HepG2 (cell line): ENCODE results near the gene TNNT3. TPM values are rescaled to one million over a fixed set of nuclear protein-coding genes. Genes with fewer than 3 reads are reported as not detected.

Source experiments
- ATAC-seq: fragments of 200-7000 bp; cut with Tn5 transposase; 3 replicates; pipeline ENCODE4 v1.9.1; 2020; ENCODE audit warnings: mild to moderate bottlenecking, moderate library complexity
- Bru-seq: library from RNA; stranded (reverse); fragments of 400-500 nt; gene quantifications from one replicate; lab custom pipeline; 2021; lab: Mats Ljungman, UMichigan
- BruChase-seq, 2 experiments: library from RNA; stranded (reverse); fragments of 400-500 nt; gene quantifications; one replicate each; lab custom pipeline; 2021; lab: Mats Ljungman, UMichigan
- BruUV-seq: library from RNA; stranded (reverse); fragments of 400-500 nt; replicated peaks from 2 replicates; lab custom pipeline; 2021; lab: Mats Ljungman, UMichigan
- CTCF ChIA-PET: fragments of 300-600 bp; formaldehyde crosslinking; extraction: SDS; loops from one replicate; lab custom pipeline; 2021; ENCODE audit warnings: low total read pairs, inconsistent platforms, low intra/inter-chr PET ratio; lab: Yijun Ruan, JAX
- POLR2A ChIA-PET: fragments of 350-600 bp; sonication (Branson Sonifier 250); formaldehyde crosslinking; loops from one replicate; lab custom pipeline; 2020; ENCODE audit warnings: antibody characterized with exemption, inconsistent platforms; lab: Yijun Ruan, JAX
- DNase-seq: peaks from one replicate; pipeline ENCODE4 v3.0.0-alpha.2; 2015; ENCODE audit warnings: low spot score
- FAIRE-seq: peaks from 3 replicates; lab custom pipeline; 2011; peaks lifted over from hg19 to GRCh38; lab: Jason Lieb, UNC
- H2AFZ ChIP-seq: one replicate; pipeline ENCODE4 v1.6.1; 2011; ENCODE audit warnings: low read length, inconsistent platforms
- H3K27ac ChIP-seq: fragments of 300-600 bp; 3 replicates; pipeline ENCODE4 v1.8.0; 2011; ENCODE audit warnings: mixed run types, mild to moderate bottlenecking, mixed read lengths, low read length, inconsistent platforms; ENCODE audit not compliant: insufficient read depth; ENCODE audit errors: extremely low read length
- H3K27me3 ChIP-seq, 2 experiments: fragments of 200-600 bp in 1 of 2; 2 replicates in 1 of 2; 3 replicates in 1 of 2; pipeline versions ENCODE4 v1.6.0 to v1.8.0; 2011; ENCODE audit warnings: low read length in 2 of 2, mild to moderate bottlenecking in 2 of 2, moderate library complexity in 2 of 2, inconsistent platforms in 1 of 2; ENCODE audit not compliant: insufficient read depth in 2 of 2, control insufficient read depth in 1 of 2
- H3K36me3 ChIP-seq, 2 experiments: fragments of 200-600 bp in 1 of 2; replicated peaks in 1 of 2; 2 replicates in 1 of 2; 3 replicates in 1 of 2; pipeline versions ENCODE4 v1.5.1 to v1.8.0; 2011; ENCODE audit warnings: low read length in 2 of 2, inconsistent platforms in 1 of 2; ENCODE audit not compliant: insufficient read depth in 2 of 2, control insufficient read depth in 1 of 2
- H3K4me1 ChIP-seq: 2 replicates; pipeline ENCODE4 v1.5.1; 2012; ENCODE audit warnings: low read length, inconsistent platforms; ENCODE audit not compliant: insufficient read depth
- H3K4me2 ChIP-seq: 2 replicates; pipeline ENCODE4 v1.6.0; 2011; ENCODE audit warnings: low read depth, low read length, inconsistent platforms
- H3K4me3 ChIP-seq, 3 experiments: fragments of 200-600 bp in 1 of 3; sonication (generic), shearing (Covaris generic) in 1 of 3; replicated peaks in 1 of 3; 2 replicates each; pipeline ENCODE4 v1.5.1; 2011 to 2016; ENCODE audit warnings: low read length in 3 of 3, inconsistent platforms in 2 of 3, low read depth in 2 of 3, mild to moderate bottlenecking in 2 of 3, control low read depth in 1 of 3, mixed read lengths in 1 of 3; ENCODE audit not compliant: insufficient read depth in 1 of 3
- H3K79me2 ChIP-seq: one replicate; pipeline ENCODE4 v1.6.1; 2011; ENCODE audit warnings: low read length, inconsistent platforms; ENCODE audit not compliant: insufficient read depth
- H3K9ac ChIP-seq: 2 replicates; pipeline ENCODE4 v1.6.0; 2011; ENCODE audit warnings: mild to moderate bottlenecking, low read depth, low read length, inconsistent platforms; ENCODE audit not compliant: insufficient read depth
- H3K9me3 ChIP-seq: 2 replicates; pipeline ENCODE4 v1.5.1; 2012; ENCODE audit warnings: mild to moderate bottlenecking, low read length
- H4K20me1 ChIP-seq: 2 replicates; pipeline ENCODE4 v1.6.0; 2011; ENCODE audit warnings: inconsistent platforms, mild to moderate bottlenecking, low read length, moderate library complexity; ENCODE audit not compliant: insufficient read depth
- CC2D1A ChIP-seq: sonication (generic); formaldehyde crosslinking; IDR thresholded peaks from 2 replicates; pipeline ENCODE4 v1.8.1; 2023; ENCODE audit warnings: mild to moderate bottlenecking, missing genetic modification reagents
- KDM4B ChIP-seq: sonication (generic); formaldehyde crosslinking; IDR thresholded peaks from 2 replicates; pipeline ENCODE4 v1.4.0; 2020; ENCODE audit warnings: missing genetic modification reagents
- KMT2A ChIP-seq: sonication (generic); formaldehyde crosslinking; IDR thresholded peaks from 2 replicates; pipeline ENCODE4 v1.4.0; 2020; ENCODE audit warnings: missing genetic modification reagents
- MAF1 ChIP-seq: sonication (generic); formaldehyde crosslinking; IDR thresholded peaks from 2 replicates; pipeline ENCODE4 v1.5.0; 2020; ENCODE audit warnings: missing genetic modification reagents, borderline replicate concordance
- REPIN1 ChIP-seq: sonication (generic); formaldehyde crosslinking; IDR thresholded peaks from 2 replicates; pipeline ENCODE4 v1.8.0; 2022; ENCODE audit warnings: missing genetic modification reagents, low read depth, mild to moderate bottlenecking, borderline replicate concordance
- ZBTB40 ChIP-seq, 2 experiments: fragments of 450-650 bp in 1 of 2; sonication (generic) in 1 of 2; formaldehyde crosslinking in 1 of 2; IDR thresholded peaks; 2 replicates each; pipeline versions ENCODE4 v1.6.1 to v1.8.0; 2016 to 2022; ENCODE audit warnings: antibody characterized with exemption in 1 of 2, mild to moderate bottlenecking in 1 of 2, missing genetic modification reagents in 1 of 2
- ZNF230 ChIP-seq: sonication (generic); formaldehyde crosslinking; IDR thresholded peaks from 2 replicates; pipeline ENCODE4 v1.4.0; 2020; ENCODE audit warnings: mild to moderate bottlenecking, missing genetic modification reagents
- ZNF33B ChIP-seq: sonication (generic); formaldehyde crosslinking; IDR thresholded peaks from 2 replicates; pipeline ENCODE4 v1.5.1; 2020; ENCODE audit warnings: mild to moderate bottlenecking, missing genetic modification reagents
- whole genome bisulfite sequencing: methylation state at CpG from one replicate; pipeline ENCODE4 v1.1.6; 2017; ENCODE audit warnings: low lambda C conversion rate; 5-methylcytosine and 5-hydroxymethylcytosine counted together
- in situ Hi-C: cut with HindIII; loops from 2 replicates; pipeline ENCODE4 v1.10.0; 2017; ENCODE audit warnings: low pct_unique_long_range_greater_than_20kb; ENCODE audit not compliant: extremely low pct_ligation_motif_present
- intact Hi-C: fragments of 100-400 bp; cut with micrococcal nuclease; formaldehyde crosslinking; loops from one replicate; pipeline ENCODE4 v1.10.0; 2022; ENCODE audit not compliant: unreplicated experiment
- long read RNA-seq, 2 experiments: library from RNA in 1 of 2; library from polyadenylated mRNA in 1 of 2; stranded (forward) in 1 of 2; unstranded in 1 of 2; transcript quantifications; one replicate each; pipeline ENCODE4 v2.0.0, GENCODE V29; 2019 to 2022
- polyA minus RNA-seq, 3 experiments: library from RNA; depleted of rRNA, polyadenylated mRNA; stranded (reverse); fragments of >200 nt; gene quantifications; 2 replicates each; pipeline ENCODE4 v1.2.3, GENCODE V29; 2011; ENCODE audit warnings: low replicate concordance in 1 of 3
- polyA plus RNA-seq, 8 experiments: library from polyadenylated mRNA; depleted of rRNA in 3 of 8; stranded (reverse) in 7 of 8; unstranded in 1 of 8; fragments of >200 nt; fragmentation: Illumina TruSeq in 4 of 8; extraction: Trizol in 4 of 8; gene quantifications; 2 replicates each; pipeline versions ENCODE4 v1.2.1 to v1.2.3, GENCODE V29; 2011 to 2016; ENCODE audit warnings: low read depth in 4 of 8, missing spikeins in 1 of 8, mixed read lengths in 1 of 8; ENCODE audit not compliant: insufficient read depth in 1 of 8
- total RNA-seq, 5 experiments: library from RNA; depleted of rRNA; stranded (reverse); fragments of >200 nt; fragmentation: Illumina TruSeq; extraction: Trizol; gene quantifications; 2 replicates each; pipeline ENCODE4 v1.2.3, GENCODE V29; 2016; ENCODE audit warnings: low read depth in 1 of 5

The TNNT3 gene
- not detected in 2 replicates for total RNA-seq (2016; rRNA removed; fragmentation: Illumina TruSeq; extraction: Trizol)
- not detected in 2 replicates for total RNA-seq (2016; cell fraction: cytosol; rRNA removed; fragmentation: Illumina TruSeq; extraction: Trizol; ENCODE audit: low read depth)
- total RNA-seq (2016; cell fraction: insoluble cytoplasmic fraction; rRNA removed; fragmentation: Illumina TruSeq; extraction: Trizol) = not detected in 2 replicates
- not detected in 2 replicates for total RNA-seq (2016; cell fraction: membrane; rRNA removed; fragmentation: Illumina TruSeq; extraction: Trizol)
- not detected in 2 replicates for total RNA-seq (2016; cell fraction: nucleus; rRNA removed; fragmentation: Illumina TruSeq; extraction: Trizol)
- polyA plus RNA-seq (2011; rRNA removed) = not detected in 2 replicates
- not detected in 2 replicates for polyA plus RNA-seq (2011; cell fraction: cytosol; rRNA removed)
- not detected in 2 replicates for polyA plus RNA-seq (2011; cell fraction: nucleus; rRNA removed)
- not detected in 2 replicates for polyA plus RNA-seq (2012)
- polyA plus RNA-seq (2016; cell fraction: cytosol; fragmentation: Illumina TruSeq; extraction: Trizol; ENCODE audit: low read depth) = not detected in 2 replicates
- not detected in 2 replicates for polyA plus RNA-seq (2016; cell fraction: insoluble cytoplasmic fraction; fragmentation: Illumina TruSeq; extraction: Trizol; ENCODE audit: low read depth)
- not detected in 2 replicates for polyA plus RNA-seq (2016; cell fraction: membrane; fragmentation: Illumina TruSeq; extraction: Trizol; ENCODE audit: low read depth)
- not detected in 2 replicates for polyA plus RNA-seq (2016; cell fraction: nucleus; fragmentation: Illumina TruSeq; extraction: Trizol; ENCODE audit: insufficient read depth, low read depth)
- polyA minus RNA-seq (2011; rRNA and poly(A)+ RNA removed; ENCODE audit: low replicate concordance) = not detected in 2 replicates
- polyA minus RNA-seq (2011; cell fraction: cytosol; rRNA and poly(A)+ RNA removed) = not detected in 2 replicates
- polyA minus RNA-seq (2011; cell fraction: nucleus; rRNA and poly(A)+ RNA removed) = not detected in 2 replicates
- Bru-seq, nascent RNA = not detected
- not detected for BruChase-seq, experiment 1, labeled RNA remaining after a 6-hour chase
- not detected for BruChase-seq, experiment 2, labeled RNA remaining after a 2-hour chase
- long read RNA-seq, experiment 1 = 0 reads
- long read RNA-seq, experiment 2 = 0 reads

GRCh38 chr11:1919391-1920127, at the start of gene TNNT3:
Gene TNNT3, plus strand, starts transcription at chr11:1919703. Its CDS starts 3,172 bp downstream, at chr11:1922875.
- in situ Hi-C loops = no loop called here
- ATAC-seq = no peak
- H4K20me1 ChIP-seq = no peaks in the 10 kb centered on the region
- no peak for FAIRE-seq
- WGBS = 39% methylated on average over 17 of the region's 31 CpGs
- no peak for DNase-seq
- TF ChIP-seq KDM4B (CRISPR knock-in tag) (no peak), ZNF230 (CRISPR knock-in tag) (no peak), MAF1 (no peak), ZBTB40 (IDR thresholded peaks at IDR 0.05) (no peak), ZBTB40 (CRISPR knock-in tag; IDR thresholded peaks at IDR 0.05) (no peak), KMT2A (CRISPR knock-in tag) (no peak), ZNF33B (CRISPR knock-in tag) (no peak), CC2D1A (CRISPR knock-in tag) (no peak), REPIN1 (CRISPR knock-in tag) (no peak)
- H3K4me1 ChIP-seq = no peaks in the 10 kb centered on the region
- H3K27me3 ChIP-seq = peaks cover 22 to 60% of the 10 kb centered on the region in 2 experiments
- H3K9me3 ChIP-seq = no peaks in the 10 kb centered on the region
- POLR2A ChIA-PET = no interaction called here
- no TSS peak for BruUV-seq
- no peak within 1 kb of the TSS for H2AFZ ChIP-seq
- intact Hi-C loops = no loop called here
- CTCF ChIA-PET = no interaction called here
- H3K27ac ChIP-seq = no peak within 1 kb of the TSS
- H3K4me2 ChIP-seq = no peak within 1 kb of the TSS
- no peaks in the 10 kb centered on the region for H3K79me2 ChIP-seq
- no peaks in the 10 kb centered on the region for H3K36me3 ChIP-seq
- H3K9ac ChIP-seq = no peak within 1 kb of the TSS
- no peak within 1 kb of the TSS for H3K4me3 ChIP-seq
